Stimulated activated CD4-positive, alpha-beta T cell treated with anti-CD3 and anti-CD28 coated beads, Interleukin-2, amount 100 ng/mL, for 4 hours (primary cell): ENCODE results near the gene KRTAP5-10.
"Not testable (repeated sequence)": the region's sequence is repeated elsewhere in the genome, so short reads cannot be mapped to it uniquely, and the experiment has no call there.

ENCODE experiments used
- DNase-seq: peaks from one replicate; pipeline ENCODE4 v3.0.0-alpha.2; 2020; ENCODE audit warnings: low read depth

The KRTAP5-10 gene

GRCh38 chr11:71542879-71543777, 22.2 kb upstream of the KRTAP5-10 start:
- DNase-seq: no peak

GRCh38 chr11:71543866-71544265, 21.5 kb upstream of the KRTAP5-10 start:
- no peak for DNase-seq

- DNase-seq: no peak
These were observed 20.7 kb upstream of the KRTAP5-10 start for GRCh38 chr11:71544525-71545214.

GRCh38 chr11:71545405-71545966, 19.9 kb upstream of the KRTAP5-10 start:
- no peak for DNase-seq

- DNase-seq: no peak
These were observed 17.2 kb upstream of the KRTAP5-10 start, which contains the start of gene KRTAP5-9 for GRCh38 chr11:71548120-71548519. TSS of gene KRTAP5-9 (plus strand) at chr11:71548420. CDS start at chr11:71548658, 238 bp downstream.

- DNase-seq: no peak
These were observed 16.6 kb upstream of the KRTAP5-10 start for GRCh38 chr11:71548716-71549151.

GRCh38 chr11:71551711-71552110, 13.7 kb upstream of the KRTAP5-10 start:
- DNase-seq: no peak

- DNase-seq: no peak
These were observed 10.4 kb upstream of the KRTAP5-10 start for GRCh38 chr11:71554996-71555395.

GRCh38 chr11:71555508-71555907, 9.9 kb upstream of the KRTAP5-10 start:
- no peak for DNase-seq

GRCh38 chr11:71556018-71556417, 9.3 kb upstream of the KRTAP5-10 start:
- DNase-seq: no peak

- no peak for DNase-seq
These were observed 8.1 kb upstream of the KRTAP5-10 start for GRCh38 chr11:71557257-71557656.

GRCh38 chr11:71558996-71559395, 6.4 kb upstream of the KRTAP5-10 start:
- no peak for DNase-seq

GRCh38 chr11:71562120-71562519, 3.2 kb upstream of the KRTAP5-10 start:
- DNase-seq: no peak

- DNase-seq: no peak
These were observed 2.0 kb upstream of the KRTAP5-10 start for GRCh38 chr11:71563406-71563805.

GRCh38 chr11:71564430-71564829, 933 bp upstream of the KRTAP5-10 start:
- no peak for DNase-seq

- no peak for DNase-seq
These were observed 788 bp downstream of the KRTAP5-10 start for GRCh38 chr11:71566081-71566620.

GRCh38 chr11:71566626-71567599, 1.6 kb downstream of the KRTAP5-10 start:
- DNase-seq: not testable (repeated sequence)

GRCh38 chr11:71567633-71568032, 2.3 kb downstream of the KRTAP5-10 start:
- not testable (repeated sequence) for DNase-seq

- no peak for DNase-seq
These were observed 3.5 kb downstream of the KRTAP5-10 start for GRCh38 chr11:71568704-71569349.

GRCh38 chr11:71571101-71571850, 5.9 kb downstream of the KRTAP5-10 start:
- not testable (repeated sequence) for DNase-seq
